ENCODE results near the gene JADE3. TPM values are rescaled to one million over a fixed set of nuclear protein-coding genes. Genes with fewer than 3 reads are reported as not detected.

Gene JADE3
- total RNA-seq, 4 donors from 2014 or later: 3.4 to 6.3 (median 4.2) TPM

DNA sequence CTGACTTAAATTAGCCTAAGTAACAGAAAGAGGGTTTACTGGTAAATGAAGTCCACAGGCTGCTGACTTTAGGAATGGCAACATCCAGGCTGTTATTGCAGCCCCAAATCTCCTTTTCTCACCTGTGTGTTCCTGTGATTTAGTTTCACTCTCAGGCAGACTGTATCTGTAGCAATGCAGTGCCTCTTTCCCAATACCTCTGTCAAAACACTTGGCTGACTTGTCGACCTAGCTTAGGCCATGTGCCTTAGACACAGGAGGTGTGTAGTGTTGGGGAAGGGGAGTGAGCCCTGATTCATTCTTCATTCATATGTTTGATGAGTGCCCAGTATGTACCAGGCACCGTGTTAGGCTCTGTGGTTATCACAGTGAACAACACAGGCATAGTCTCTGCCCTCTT, 46.9 kb downstream of the JADE3 start:
- H3K4me3 ChIP-seq: no peak overlapping the region
- TF ChIP-seq, protein P1, sequence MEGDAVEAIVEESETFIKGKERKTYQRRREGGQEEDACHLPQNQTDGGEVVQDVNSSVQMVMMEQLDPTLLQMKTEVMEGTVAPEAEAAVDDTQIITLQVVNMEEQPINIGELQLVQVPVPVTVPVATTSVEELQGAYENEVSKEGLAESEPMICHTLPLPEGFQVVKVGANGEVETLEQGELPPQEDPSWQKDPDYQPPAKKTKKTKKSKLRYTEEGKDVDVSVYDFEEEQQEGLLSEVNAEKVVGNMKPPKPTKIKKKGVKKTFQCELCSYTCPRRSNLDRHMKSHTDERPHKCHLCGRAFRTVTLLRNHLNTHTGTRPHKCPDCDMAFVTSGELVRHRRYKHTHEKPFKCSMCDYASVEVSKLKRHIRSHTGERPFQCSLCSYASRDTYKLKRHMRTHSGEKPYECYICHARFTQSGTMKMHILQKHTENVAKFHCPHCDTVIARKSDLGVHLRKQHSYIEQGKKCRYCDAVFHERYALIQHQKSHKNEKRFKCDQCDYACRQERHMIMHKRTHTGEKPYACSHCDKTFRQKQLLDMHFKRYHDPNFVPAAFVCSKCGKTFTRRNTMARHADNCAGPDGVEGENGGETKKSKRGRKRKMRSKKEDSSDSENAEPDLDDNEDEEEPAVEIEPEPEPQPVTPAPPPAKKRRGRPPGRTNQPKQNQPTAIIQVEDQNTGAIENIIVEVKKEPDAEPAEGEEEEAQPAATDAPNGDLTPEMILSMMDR (IDR thresholded peaks at IDR 0.05): no peak
- no peak for TF ChIP-seq POLR2A (IDR thresholded peaks at IDR 0.05)
- H3K4me1 ChIP-seq: peaks cover 0 to 23% (median 0%) of the 10 kb centered on the region in 3 donors
- intact Hi-C loops (cut with DNase I): no loop called here
- no peaks in the 10 kb centered on the region for H3K36me3 ChIP-seq
- H3K27me3 ChIP-seq: no peaks in the 10 kb centered on the region
- WGBS, 2 donors: 35 to 45% methylated on average over 2 of the region's 2 CpGs
- no peak overlapping the region for H3K27ac ChIP-seq
- H3K9me3 ChIP-seq: no peaks in the 10 kb centered on the region
- DNase-seq: no peak

DNA sequence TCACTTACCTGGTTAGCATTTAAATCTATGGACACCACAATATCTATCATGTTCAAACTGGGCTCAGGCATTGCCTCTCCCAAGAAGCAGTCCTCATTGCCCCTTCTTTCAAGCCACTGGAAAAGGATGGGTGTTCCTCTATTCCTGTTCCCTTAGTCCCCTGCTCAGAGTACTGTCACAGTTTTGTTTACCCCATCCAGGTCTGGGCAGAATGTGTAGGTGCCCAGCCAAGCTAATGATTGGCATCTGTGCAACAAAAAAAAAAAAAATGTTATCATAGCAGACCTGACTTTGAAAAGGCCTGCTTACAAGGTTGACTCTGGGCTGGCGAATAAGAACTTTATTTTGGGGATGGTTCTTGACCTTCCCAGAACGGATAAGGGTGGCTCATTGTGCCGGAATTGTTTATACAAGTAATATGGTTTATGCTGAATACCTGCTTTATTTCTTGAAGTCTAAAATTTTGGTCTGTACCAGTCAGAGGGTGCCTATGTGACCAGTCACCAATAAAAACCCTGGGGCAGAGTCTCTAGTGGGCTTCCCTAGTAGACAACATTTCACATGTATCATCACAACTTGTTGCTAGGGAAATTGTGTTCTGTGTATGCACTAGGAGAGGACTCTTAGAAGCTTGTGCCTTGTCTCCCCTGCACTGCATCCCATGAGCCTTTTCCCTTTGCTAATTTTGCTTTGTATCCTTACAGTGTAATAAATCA, 47.9 kb downstream of the JADE3 start:
- no peaks in the 10 kb centered on the region for H3K36me3 ChIP-seq
- H3K27ac ChIP-seq: no peak overlapping the region
- intact Hi-C loops (cut with DNase I): no loop called here
- H3K4me1 ChIP-seq: peaks cover 0 to 23% (median 0%) of the 10 kb centered on the region in 3 donors
- no peak overlapping the region for H3K4me3 ChIP-seq
- WGBS, 2 donors: 80 to 90% methylated on average over 3 of the region's 3 CpGs
- DNase-seq: no peak
- H3K27me3 ChIP-seq: no peaks in the 10 kb centered on the region
- no peak for TF ChIP-seq POLR2A (IDR thresholded peaks at IDR 0.05)
- TF ChIP-seq, protein P1 (IDR thresholded peaks at IDR 0.05): no peak
- no peaks in the 10 kb centered on the region for H3K9me3 ChIP-seq

DNA sequence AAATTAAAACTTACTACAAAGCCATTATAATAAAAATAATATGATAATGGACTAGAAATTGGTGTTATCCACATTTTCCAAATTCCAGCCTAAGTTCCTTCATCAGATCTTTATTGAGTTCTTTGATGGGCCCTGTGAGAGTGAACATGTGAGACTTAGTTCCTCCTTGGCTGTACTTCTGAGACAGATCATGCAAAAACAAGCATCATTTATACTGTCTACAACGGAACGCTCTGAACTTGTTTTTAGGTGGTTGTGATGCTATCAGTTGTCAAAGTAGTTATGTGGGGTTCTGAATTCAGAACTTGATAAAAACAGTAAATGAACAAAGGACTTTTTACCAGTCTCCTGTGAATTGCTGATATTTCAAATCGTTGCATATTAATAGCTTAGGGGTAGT, 48.9 kb downstream of the JADE3 start:
- no peak for DNase-seq

DNA sequence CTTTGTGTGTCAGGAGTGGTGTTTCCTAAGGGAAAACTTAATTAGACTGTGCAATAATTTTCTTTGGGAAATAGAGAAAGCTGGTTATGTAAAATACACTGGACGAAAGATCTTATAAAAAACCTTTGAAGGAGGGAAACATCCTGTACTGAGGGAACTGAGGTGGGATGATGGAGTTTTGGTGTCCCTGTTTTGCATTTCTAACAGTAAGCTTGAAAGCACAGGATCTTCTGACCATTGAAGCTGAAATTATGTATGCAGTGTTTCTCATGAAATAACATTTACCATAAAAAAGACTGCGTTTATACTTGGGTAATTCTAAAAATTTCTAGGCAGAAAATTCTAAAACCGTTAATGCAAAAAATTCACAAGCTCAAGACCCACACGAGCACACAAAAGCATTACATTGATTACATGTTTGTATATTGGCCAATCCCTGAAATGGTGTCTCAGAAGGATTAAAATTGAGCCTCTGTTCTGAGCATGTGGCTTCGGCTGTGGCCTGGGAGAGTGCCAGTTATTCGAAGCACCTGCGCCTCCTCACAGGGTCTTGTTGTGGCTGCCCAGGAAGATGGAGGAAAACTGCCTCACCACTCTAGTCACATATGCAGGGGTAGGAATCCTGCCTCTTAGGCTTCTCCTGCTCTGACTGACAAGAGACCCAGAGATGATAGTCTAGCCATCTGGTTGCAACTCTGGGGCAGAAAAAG, 49.5 kb downstream of the JADE3 start:
- intact Hi-C loops (cut with DNase I): no loop called here
- 67 to 73% methylated on average over 5 to 7 of the region's 7 CpGs for WGBS, 2 donors
- H3K4me1 ChIP-seq: peaks cover 0 to 23% (median 0%) of the 10 kb centered on the region in 3 donors

More for the DNA sequence above, 48.9 kb downstream of the JADE3 start:
- Histone ChIP-seq H3K4me1 (peaks cover 0 to 23% (median 0%) of the 10 kb centered on the region in 3 donors), H3K27ac (no peak overlapping the region), H3K4me3 (no peak overlapping the region), H3K36me3 (no peaks in the 10 kb centered on the region), H3K9me3 (no peaks in the 10 kb centered on the region), H3K27me3 (no peaks in the 10 kb centered on the region)
- intact Hi-C loops (cut with DNase I): no loop called here
- TF ChIP-seq, protein P1 (IDR thresholded peaks at IDR 0.05): no peak
- TF ChIP-seq POLR2A (IDR thresholded peaks at IDR 0.05): no peak
- WGBS, 2 donors: 54 to 68% methylated on average over 3 of the region's 3 CpGs

More for the DNA sequence above, 49.5 kb downstream of the JADE3 start:
- DNase-seq: no peak
- TF ChIP-seq, protein P1 (IDR thresholded peaks at IDR 0.05): no peak
- no peak for TF ChIP-seq POLR2A (IDR thresholded peaks at IDR 0.05)
- Histone ChIP-seq H3K27ac (no peak overlapping the region), H3K36me3 (no peaks in the 10 kb centered on the region), H3K27me3 (no peaks in the 10 kb centered on the region), H3K9me3 (no peaks in the 10 kb centered on the region), H3K4me3 (no peak overlapping the region)

All from esophagus squamous epithelium (tissue), 5 donors.